HepG2 (cell line): Measurements from ENCODE around the gene EDEM3. TPM values are rescaled to one million over a fixed set of nuclear protein-coding genes. Genes with fewer than 3 reads are reported as not detected.

Source experiments
- ATF7-NPFF ChIP-seq: sonication (generic); formaldehyde crosslinking; IDR thresholded peaks from 2 replicates; pipeline ENCODE4 v1.8.1; 2023; ENCODE audit warnings: mild to moderate bottlenecking, low read depth, missing genetic modification reagents, moderate library complexity
- CTCF ChIP-seq: sonication (generic); formaldehyde crosslinking; IDR thresholded peaks from 2 replicates; pipeline ENCODE4 v1.5.0; 2020; ENCODE audit warnings: mild to moderate bottlenecking, missing genetic modification reagents, moderate library complexity
- DZIP1 ChIP-seq: sonication (generic); formaldehyde crosslinking; IDR thresholded peaks from 2 replicates; pipeline ENCODE4 v1.5.0; 2020; ENCODE audit warnings: mild to moderate bottlenecking, missing genetic modification reagents
- FOXA3 ChIP-seq: IDR thresholded peaks from 2 replicates; pipeline ENCODE4 v1.6.1; 2016; ENCODE audit warnings: missing genetic modification reagents, missing compliant biosample characterization
- GABPB1 ChIP-seq: IDR thresholded peaks from 2 replicates; pipeline ENCODE4 v1.6.1; 2016; ENCODE audit warnings: mild to moderate bottlenecking, missing genetic modification reagents, moderate library complexity, missing compliant biosample characterization
- HNRNPK ChIP-seq: fragments of 200-400 bp; formaldehyde crosslinking; IDR thresholded peaks from 2 replicates; pipeline ENCODE4 v1.6.1; 2018; ENCODE audit warnings: low read length, low read depth, moderate library complexity, mild to moderate bottlenecking; ENCODE audit not compliant: poor library complexity, severe bottlenecking
- MLX ChIP-seq: IDR thresholded peaks from 2 replicates; pipeline ENCODE4 v1.6.1; 2016
- MXD1 ChIP-seq: sonication (generic); formaldehyde crosslinking; IDR thresholded peaks from 2 replicates; pipeline ENCODE4 v1.4.0; 2020; ENCODE audit warnings: mild to moderate bottlenecking, missing genetic modification reagents
- PLRG1 ChIP-seq: fragments of 450-650 bp; conservative IDR thresholded peaks from 2 replicates; pipeline ENCODE4 v1.6.1; 2016
- POGK ChIP-seq: sonication (generic); formaldehyde crosslinking; conservative IDR thresholded peaks from 2 replicates; pipeline ENCODE4 v1.8.0; 2022; ENCODE audit warnings: mild to moderate bottlenecking, moderate library complexity, missing genetic modification reagents
- STAG1 ChIP-seq: sonication (generic); formaldehyde crosslinking; IDR thresholded peaks from 2 replicates; pipeline ENCODE4 v1.4.0; 2020; ENCODE audit warnings: missing genetic modification reagents
- UBTF ChIP-seq: sonication (generic); formaldehyde crosslinking; IDR thresholded peaks from 2 replicates; pipeline ENCODE4 v1.4.0; 2020; ENCODE audit warnings: mild to moderate bottlenecking, missing genetic modification reagents
- ZFP36L2 ChIP-seq: sonication (generic); formaldehyde crosslinking; IDR thresholded peaks from 2 replicates; pipeline ENCODE4 v1.4.0; 2020; ENCODE audit warnings: missing genetic modification reagents
- ZNF230 ChIP-seq: sonication (generic); formaldehyde crosslinking; IDR thresholded peaks from 2 replicates; pipeline ENCODE4 v1.4.0; 2020; ENCODE audit warnings: mild to moderate bottlenecking, missing genetic modification reagents
- ZNF350 ChIP-seq: sonication (generic); formaldehyde crosslinking; IDR thresholded peaks from 2 replicates; pipeline ENCODE4 v1.4.0; 2020; ENCODE audit warnings: mild to moderate bottlenecking, low read depth, missing genetic modification reagents, borderline replicate concordance
- ZNF703 ChIP-seq: sonication (generic); formaldehyde crosslinking; IDR thresholded peaks from 2 replicates; pipeline ENCODE4 v1.5.1; 2020; ENCODE audit warnings: missing genetic modification reagents, mild to moderate bottlenecking, moderate library complexity, borderline replicate concordance
- polyA plus RNA-seq, 8 experiments: library from polyadenylated mRNA; depleted of rRNA in 3 of 8; stranded (reverse) in 7 of 8; unstranded in 1 of 8; fragments of >200 nt; fragmentation: Illumina TruSeq in 4 of 8; extraction: Trizol in 4 of 8; gene quantifications; 2 replicates each; pipeline versions ENCODE4 v1.2.1 to v1.2.3, GENCODE V29; 2011 to 2016; ENCODE audit warnings: low read depth in 4 of 8, missing spikeins in 1 of 8, mixed read lengths in 1 of 8; ENCODE audit not compliant: insufficient read depth in 1 of 8
- total RNA-seq, 5 experiments: library from RNA; depleted of rRNA; stranded (reverse); fragments of >200 nt; fragmentation: Illumina TruSeq; extraction: Trizol; gene quantifications; 2 replicates each; pipeline ENCODE4 v1.2.3, GENCODE V29; 2016; ENCODE audit warnings: low read depth in 1 of 5

The EDEM3 gene
- total and polyA plus RNA-seq, 2 of the 13 experiments (the other 11 are each of a cell fraction or from before 2014, with no cell fraction given): 13.1 to 18.2 TPM

GRCh38 chr1:184664042-184664660, 90.5 kb downstream of the EDEM3 start (continued):
- TF ChIP-seq DZIP1 (CRISPR knock-in tag) (0 out of 2 replicates have a peak, but pooled peaks have one; percentile 28), MLX (CRISPR knock-in tag) (no peak), ZNF350 (0 out of 2 replicates have a peak, but pooled peaks have one; percentile 18), HNRNPK (no peak), POGK (0 out of 2 replicates have a peak, but pooled peaks have one; percentile 31), ZNF703 (CRISPR knock-in tag) (0 out of 2 replicates have a peak, but pooled peaks have one; percentile 32), CTCF (CRISPR knock-in tag) (peak; percentile 89), PLRG1 (no peak), FOXA3 (CRISPR knock-in tag) (no peak), ATF7-NPFF (no peak), ZNF230 (CRISPR knock-in tag) (no peak), UBTF (CRISPR knock-in tag) (0 out of 2 replicates have a peak, but pooled peaks have one; percentile 34), MXD1 (CRISPR knock-in tag) (peak; percentile 53; the same call in 1 of the 2 replicates), GABPB1 (CRISPR knock-in tag) (0 out of 2 replicates have a peak, but pooled peaks have one; percentile 13), STAG1 (CRISPR knock-in tag) (peak; percentile 81), ZFP36L2 (CRISPR knock-in tag) (no peak)
